ENCODE data around the gene RHBDL1.

Gene RHBDL1

DNA sequence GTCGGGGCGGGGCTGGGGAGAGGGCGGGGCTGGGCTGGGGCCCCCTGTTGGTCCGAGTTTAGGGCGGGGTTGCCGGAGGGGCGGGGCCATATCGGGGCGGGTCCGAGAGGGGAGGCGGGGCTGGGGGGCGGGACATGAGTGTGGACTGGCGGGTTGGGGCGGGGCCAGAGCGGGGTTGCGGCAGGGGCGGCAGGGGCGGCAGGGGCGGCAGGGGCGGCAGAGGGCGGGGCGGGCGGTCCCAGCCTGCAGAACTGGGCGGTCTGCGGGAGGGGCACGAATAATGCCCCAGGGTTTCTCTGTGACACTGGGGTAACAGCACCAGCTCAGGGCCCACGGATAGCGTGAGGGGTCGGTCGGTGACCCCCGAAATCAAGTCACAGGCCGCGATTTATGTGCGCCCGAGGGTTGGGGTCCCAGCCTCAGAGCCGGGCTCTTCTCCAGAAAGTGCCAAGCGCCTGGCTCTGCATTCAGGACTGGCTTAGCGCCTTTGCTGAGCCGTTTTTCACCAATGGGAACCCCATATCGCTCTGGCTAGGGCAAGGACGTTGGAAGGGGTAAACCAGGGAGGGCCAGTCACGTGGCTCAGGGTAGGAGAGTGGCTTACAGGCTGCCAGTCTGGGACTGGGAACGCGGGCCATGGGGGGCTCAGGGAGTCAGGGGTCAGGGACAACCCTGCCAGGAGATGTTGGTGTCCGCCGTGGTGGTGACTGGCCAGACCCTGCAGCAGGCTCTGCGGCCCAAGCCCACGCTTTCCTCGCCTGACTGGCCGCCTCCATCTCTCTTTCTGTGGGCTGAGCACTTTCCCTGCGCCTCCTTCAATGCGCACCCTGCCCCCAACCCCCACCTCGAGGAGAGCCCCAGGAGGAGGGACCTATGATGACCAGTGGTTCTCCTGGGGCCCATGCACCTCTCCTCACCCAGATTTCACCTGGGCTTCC is 38.1 kb upstream of the RHBDL1 start:
- Histone ChIP-seq H2AFZ (ENCODE audit: low read length, unreplicated experiment) (peak overlapping the region; percentile 79), H3K4me3 (ENCODE audit: low read depth, low read length) (peak overlapping the region; percentile 93), H3K4me1 (ENCODE audit: control insufficient read depth, insufficient read depth, low read length, unreplicated experiment) (peaks cover 9% of the 10 kb centered on the region), H3K36me3 (ENCODE audit: insufficient read depth, low read length) (peaks cover 3% of the 10 kb centered on the region; the same call in 1 of the 2 replicates), H3K27ac (ENCODE audit: low read depth, low read length) (peak overlapping the region; percentile 87), H3K79me2 (ENCODE audit: control insufficient read depth, insufficient read depth, low read length, unreplicated experiment) (peaks cover 11% of the 10 kb centered on the region), H3K27me3 (ENCODE audit: insufficient read depth, low read length) (no peaks in the 10 kb centered on the region)

DNA sequence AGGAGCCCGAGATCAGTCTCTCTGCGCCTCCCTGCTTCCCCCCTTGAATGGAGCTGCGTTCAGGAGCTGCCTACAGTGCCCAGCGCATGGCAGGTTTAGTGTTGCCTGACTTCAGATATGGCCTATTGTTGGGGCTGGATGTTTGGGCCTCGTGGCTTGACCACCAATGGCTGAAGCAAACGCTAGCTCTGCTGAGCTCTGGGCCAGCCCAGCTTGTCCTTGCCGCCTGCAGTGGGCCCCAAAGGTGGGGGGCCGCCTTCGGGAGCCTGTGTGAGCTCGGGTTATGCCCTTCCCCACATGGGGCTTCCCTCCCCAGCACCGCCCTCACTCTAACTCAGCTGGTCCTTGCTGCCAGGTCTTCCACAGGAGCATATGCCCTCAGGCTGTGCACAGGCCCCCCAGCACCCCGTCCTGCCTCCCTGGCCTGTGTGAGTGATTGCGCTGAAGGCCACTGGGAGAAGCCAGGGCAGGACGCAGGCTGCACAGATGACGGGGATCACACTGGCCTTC is 37.4 kb upstream of the RHBDL1 start:
- Histone ChIP-seq H3K4me3 (ENCODE audit: low read depth, low read length) (no peak overlapping the region), H3K27ac (ENCODE audit: low read depth, low read length) (no peak overlapping the region), H3K79me2 (ENCODE audit: control insufficient read depth, insufficient read depth, low read length, unreplicated experiment) (peaks cover 17% of the 10 kb centered on the region), H2AFZ (ENCODE audit: low read length, unreplicated experiment) (no peak overlapping the region), H3K27me3 (ENCODE audit: insufficient read depth, low read length) (no peaks in the 10 kb centered on the region), H3K4me1 (ENCODE audit: control insufficient read depth, insufficient read depth, low read length, unreplicated experiment) (peaks cover 9% of the 10 kb centered on the region), H3K36me3 (ENCODE audit: insufficient read depth, low read length) (peaks cover under 1% of the 10 kb centered on the region; the same call in 1 of the 2 replicates)

DNA sequence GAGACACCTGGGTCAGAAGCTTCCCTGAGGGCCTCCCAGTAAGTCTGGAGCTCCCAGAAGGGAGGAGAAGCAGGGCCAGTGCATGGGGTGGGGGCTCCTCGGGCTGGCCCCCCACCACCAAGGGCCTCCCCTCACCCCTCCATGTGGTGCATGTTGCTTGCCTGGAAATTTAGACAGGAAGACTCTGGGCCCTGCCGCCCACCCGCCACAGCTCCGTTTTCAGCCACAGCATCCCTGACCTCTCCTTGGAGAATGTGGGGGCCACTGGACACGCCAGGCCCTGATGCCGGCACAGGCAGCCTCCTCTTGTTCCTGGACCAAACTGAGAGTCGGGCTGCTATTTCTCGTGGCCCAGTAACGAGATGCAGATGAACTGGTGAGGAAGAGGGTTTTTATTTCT is 36.6 kb upstream of the RHBDL1 start:
- peaks cover 19% of the 10 kb centered on the region for H3K79me2 ChIP-seq (ENCODE audit: control insufficient read depth, insufficient read depth, low read length, unreplicated experiment)
- H2AFZ ChIP-seq (ENCODE audit: low read length, unreplicated experiment): no peak overlapping the region
- no peak overlapping the region for H3K4me3 ChIP-seq (ENCODE audit: low read depth, low read length)
- peaks cover 9% of the 10 kb centered on the region for H3K4me1 ChIP-seq (ENCODE audit: control insufficient read depth, insufficient read depth, low read length, unreplicated experiment)
- H3K27ac ChIP-seq (ENCODE audit: low read depth, low read length): no peak overlapping the region
- H3K27me3 ChIP-seq (ENCODE audit: insufficient read depth, low read length): no peaks in the 10 kb centered on the region
- H3K36me3 ChIP-seq (ENCODE audit: insufficient read depth, low read length): no peaks in the 10 kb centered on the region

DNA sequence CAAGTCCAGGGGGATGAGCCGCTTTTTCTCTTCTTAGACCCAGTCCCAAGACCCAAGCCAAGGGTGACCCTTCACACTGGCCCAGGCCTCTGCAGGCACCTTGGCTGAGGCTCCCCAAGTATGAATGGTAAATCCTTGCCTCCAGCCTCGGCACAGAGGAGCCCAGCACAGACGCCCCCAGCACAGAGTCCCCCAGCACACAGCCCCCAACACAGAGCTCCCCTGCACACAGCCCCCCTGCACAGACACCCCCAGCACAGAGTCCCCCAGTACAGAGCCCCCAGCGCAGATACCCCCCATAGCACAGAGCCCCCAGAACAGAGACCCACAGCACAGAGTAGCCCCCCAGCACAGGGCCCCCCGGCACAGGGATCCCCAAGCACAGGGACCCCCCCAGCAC is 34.9 kb upstream of the RHBDL1 start:
- no peaks in the 10 kb centered on the region for H3K36me3 ChIP-seq (ENCODE audit: insufficient read depth, low read length)
- no peaks in the 10 kb centered on the region for H3K27me3 ChIP-seq (ENCODE audit: insufficient read depth, low read length)
- H3K79me2 ChIP-seq (ENCODE audit: control insufficient read depth, insufficient read depth, low read length, unreplicated experiment): peaks cover 12% of the 10 kb centered on the region
- no peak overlapping the region for H2AFZ ChIP-seq (ENCODE audit: low read length, unreplicated experiment)
- no peak overlapping the region for H3K27ac ChIP-seq (ENCODE audit: low read depth, low read length)
- peak overlapping the region; percentile 83; the same call in 1 of the 2 replicates for H3K4me3 ChIP-seq (ENCODE audit: low read depth, low read length)
- peaks cover 8% of the 10 kb centered on the region for H3K4me1 ChIP-seq (ENCODE audit: control insufficient read depth, insufficient read depth, low read length, unreplicated experiment)

DNA sequence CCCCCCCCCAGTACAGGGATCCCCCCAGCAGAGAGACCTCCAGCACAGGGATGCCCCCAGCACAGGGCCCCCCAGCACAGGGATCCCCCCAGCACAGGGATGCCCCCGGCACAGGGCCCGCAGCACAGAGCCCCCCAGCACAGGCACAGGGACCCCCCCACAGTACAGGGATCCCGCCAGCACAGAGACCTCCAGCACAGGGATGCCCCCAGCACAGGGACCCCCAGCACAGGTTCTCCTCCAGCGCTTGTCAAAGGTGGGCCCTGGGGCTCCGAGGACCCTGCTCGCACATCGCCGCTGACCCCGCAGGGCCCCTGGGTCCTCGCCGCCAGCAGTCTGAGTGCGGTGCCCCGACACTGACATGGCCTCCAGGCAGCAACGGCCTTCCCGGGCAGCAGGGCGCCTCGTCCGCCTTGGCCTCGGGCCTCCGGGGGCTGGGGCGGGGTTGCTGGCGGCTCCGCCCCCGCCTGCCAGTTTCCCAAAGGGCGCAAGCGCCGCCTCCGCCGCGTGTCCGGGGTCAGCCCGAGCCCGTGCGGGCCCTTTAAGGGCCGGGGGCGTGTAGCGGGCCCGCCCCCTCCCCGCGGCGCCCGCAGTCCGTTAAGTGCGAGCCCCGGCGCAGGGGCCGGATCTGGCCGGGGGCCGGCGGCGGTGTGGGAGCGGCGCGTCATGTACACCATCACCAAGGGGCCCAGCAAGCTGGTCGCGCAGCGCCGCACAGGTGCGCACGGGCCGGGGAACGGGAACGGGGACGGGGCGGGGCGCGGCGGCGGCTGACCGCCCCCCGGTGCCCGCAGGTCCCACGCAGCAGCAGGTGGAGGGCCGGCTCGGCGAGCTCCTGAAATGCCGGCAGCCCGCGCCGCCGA is 33.9 kb upstream of the RHBDL1 start, which contains the start of gene MCRIP2:
Gene MCRIP2 (plus strand): TSS at position 503 of the 863 bp plus-strand sequence. CDS start 164 bp downstream, at position 667.
- H3K4me1 ChIP-seq (ENCODE audit: control insufficient read depth, insufficient read depth, low read length, unreplicated experiment): peaks cover 15% of the 10 kb centered on the region
- H2AFZ ChIP-seq (ENCODE audit: low read length, unreplicated experiment): peak within 1 kb of the TSS; percentile 21
- H3K79me2 ChIP-seq (ENCODE audit: control insufficient read depth, insufficient read depth, low read length, unreplicated experiment): peaks cover 12% of the 10 kb centered on the region
- H3K4me3 ChIP-seq (ENCODE audit: low read depth, low read length): peak within 1 kb of the TSS; percentile 83
- no peaks in the 10 kb centered on the region for H3K36me3 ChIP-seq (ENCODE audit: insufficient read depth, low read length)
- H3K27ac ChIP-seq (ENCODE audit: low read depth, low read length): no peak within 1 kb of the TSS
- no peaks in the 10 kb centered on the region for H3K27me3 ChIP-seq (ENCODE audit: insufficient read depth, low read length)

DNA sequence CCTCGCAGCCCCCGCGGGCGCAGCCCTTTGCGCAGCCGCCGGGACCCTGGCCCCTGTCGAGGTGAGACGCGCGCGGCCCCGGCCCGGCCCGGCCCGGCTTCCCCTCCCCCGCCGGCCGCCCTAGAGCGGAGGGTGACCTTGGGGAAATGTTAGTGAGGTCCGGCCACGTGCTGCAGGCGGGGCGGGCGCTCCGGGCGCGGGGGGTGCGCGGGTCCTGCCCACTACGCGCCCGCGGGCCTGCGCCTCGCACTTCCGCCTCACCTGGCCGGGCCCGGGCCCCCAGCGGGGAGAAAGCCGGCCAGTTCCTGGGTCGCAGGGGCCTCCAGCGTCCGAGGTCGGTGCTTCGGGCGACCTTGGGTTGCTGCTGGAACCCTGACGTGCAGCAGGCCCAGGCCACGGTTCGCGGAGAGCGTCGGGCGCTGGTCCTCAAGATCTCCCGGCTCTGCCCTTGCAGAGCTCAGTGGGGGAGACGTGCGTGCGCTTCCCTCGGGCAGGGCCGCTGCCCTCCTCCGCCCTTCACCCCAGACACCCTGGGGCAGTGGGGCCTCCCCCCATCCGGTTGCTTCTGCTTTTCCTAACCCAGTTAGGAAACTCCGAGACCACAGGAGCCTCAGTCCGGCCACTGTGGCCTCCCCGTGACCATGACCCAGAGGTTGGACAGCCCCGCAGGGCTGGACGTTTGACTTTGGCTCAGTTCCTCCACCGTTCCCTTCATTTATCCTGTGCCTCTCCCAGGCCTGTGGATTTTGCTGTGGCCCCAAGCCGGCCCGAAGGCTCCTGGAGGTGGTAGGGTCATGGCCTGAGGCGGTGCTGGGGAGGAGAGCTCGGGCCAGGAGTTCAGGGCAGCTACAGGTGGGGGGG is 33.1 kb upstream of the RHBDL1 start:
- Histone ChIP-seq H2AFZ (ENCODE audit: low read length, unreplicated experiment) (peak overlapping the region; percentile 21), H3K4me3 (ENCODE audit: low read depth, low read length) (peak overlapping the region; percentile 83), H3K27ac (ENCODE audit: low read depth, low read length) (no peak overlapping the region), H3K79me2 (ENCODE audit: control insufficient read depth, insufficient read depth, low read length, unreplicated experiment) (peaks cover 12% of the 10 kb centered on the region), H3K27me3 (ENCODE audit: insufficient read depth, low read length) (no peaks in the 10 kb centered on the region), H3K4me1 (ENCODE audit: control insufficient read depth, insufficient read depth, low read length, unreplicated experiment) (peaks cover 14% of the 10 kb centered on the region), H3K36me3 (ENCODE audit: insufficient read depth, low read length) (no peaks in the 10 kb centered on the region)

DNA sequence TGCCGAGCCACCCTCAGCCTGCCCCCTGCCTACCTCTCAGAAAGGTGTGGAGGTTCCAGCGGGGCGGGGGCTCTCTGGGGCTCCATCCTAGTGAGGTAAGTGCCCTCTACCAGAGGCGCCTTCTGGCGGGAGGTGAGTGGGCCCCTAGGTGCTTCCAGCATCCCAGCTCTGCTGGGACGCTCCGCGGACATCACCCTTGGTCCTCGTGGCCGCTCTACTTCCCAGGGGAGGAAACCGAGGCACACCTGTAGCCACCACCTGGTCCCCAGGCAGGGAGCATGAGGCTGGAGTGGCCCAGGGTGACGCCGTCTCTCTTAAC is 32.5 kb upstream of the RHBDL1 start:
- Histone ChIP-seq H3K79me2 (ENCODE audit: control insufficient read depth, insufficient read depth, low read length, unreplicated experiment) (peaks cover 12% of the 10 kb centered on the region), H2AFZ (ENCODE audit: low read length, unreplicated experiment) (no peak overlapping the region), H3K4me1 (ENCODE audit: control insufficient read depth, insufficient read depth, low read length, unreplicated experiment) (peaks cover 17% of the 10 kb centered on the region), H3K4me3 (ENCODE audit: low read depth, low read length) (peak overlapping the region; percentile 83), H3K27me3 (ENCODE audit: insufficient read depth, low read length) (no peaks in the 10 kb centered on the region), H3K36me3 (ENCODE audit: insufficient read depth, low read length) (no peaks in the 10 kb centered on the region), H3K27ac (ENCODE audit: low read depth, low read length) (no peak overlapping the region)

DNA sequence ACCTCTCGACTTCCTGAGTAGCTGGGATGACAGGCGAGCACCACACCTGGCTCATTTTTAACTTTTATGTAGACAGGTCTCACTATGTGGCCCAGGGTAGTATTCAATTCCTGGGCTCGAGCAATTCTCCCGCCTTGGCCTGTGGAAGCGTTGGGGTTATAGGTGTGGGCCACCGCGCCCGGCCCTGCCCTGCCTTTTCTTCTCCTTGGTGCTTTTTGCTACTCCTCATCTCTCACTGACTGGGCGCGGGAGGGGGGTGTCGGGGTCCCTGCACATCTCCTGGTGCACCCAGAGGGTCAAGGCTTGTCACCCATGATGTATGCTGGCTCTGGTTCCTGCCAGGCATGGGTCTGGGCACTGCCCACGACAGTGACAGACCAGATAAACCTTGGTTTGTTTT is 30.9 kb upstream of the RHBDL1 start:
- Histone ChIP-seq H3K79me2 (ENCODE audit: control insufficient read depth, insufficient read depth, low read length, unreplicated experiment) (peaks cover 12% of the 10 kb centered on the region), H3K4me3 (ENCODE audit: low read depth, low read length) (no peak overlapping the region), H3K36me3 (ENCODE audit: insufficient read depth, low read length) (no peaks in the 10 kb centered on the region), H3K27ac (ENCODE audit: low read depth, low read length) (no peak overlapping the region), H2AFZ (ENCODE audit: low read length, unreplicated experiment) (no peak overlapping the region), H3K4me1 (ENCODE audit: control insufficient read depth, insufficient read depth, low read length, unreplicated experiment) (peaks cover 17% of the 10 kb centered on the region), H3K27me3 (ENCODE audit: insufficient read depth, low read length) (no peaks in the 10 kb centered on the region)

DNA sequence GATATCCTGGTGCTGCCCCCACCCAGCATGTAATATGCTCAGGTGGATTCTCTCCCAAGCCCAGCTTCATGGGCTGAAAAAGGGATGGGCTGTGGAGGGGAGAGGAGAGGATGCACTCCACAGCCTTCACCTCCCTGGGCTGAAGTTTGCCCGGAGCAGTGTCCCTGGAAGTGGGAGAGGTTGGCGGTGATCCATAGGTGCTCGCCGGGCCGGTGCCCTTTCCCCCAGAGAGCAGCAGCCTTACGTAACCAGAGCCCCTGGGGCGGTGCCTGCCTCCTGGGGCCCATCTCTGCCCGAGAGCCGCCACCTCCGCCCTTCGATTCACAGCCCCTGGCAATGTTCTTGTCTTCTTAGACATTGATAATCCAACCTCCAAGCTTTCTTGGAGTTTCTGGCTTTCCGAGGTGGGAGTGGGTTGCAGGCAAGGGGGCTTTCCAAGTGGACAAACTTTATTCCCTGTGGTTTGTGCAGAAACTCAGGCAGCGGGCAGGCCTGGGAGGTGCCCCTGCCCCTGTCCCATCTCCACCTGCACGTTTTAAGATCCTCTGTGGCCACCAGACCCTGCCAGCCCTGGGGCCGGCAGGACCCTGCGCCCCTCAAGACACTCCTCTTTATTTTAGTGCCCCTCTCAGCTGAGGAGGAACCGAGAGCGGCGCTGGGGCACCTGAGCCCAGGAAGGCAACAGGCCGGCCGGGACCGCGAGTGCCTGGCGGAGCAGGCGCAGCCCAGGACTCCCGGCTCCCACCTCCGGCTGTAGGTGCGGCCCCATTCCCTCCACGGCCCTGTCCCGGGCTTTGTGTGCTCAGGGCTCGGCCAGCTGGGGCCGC is 29.4 kb upstream of the RHBDL1 start:
- no peaks in the 10 kb centered on the region for H3K27me3 ChIP-seq (ENCODE audit: insufficient read depth, low read length)
- peaks cover 14% of the 10 kb centered on the region for H3K79me2 ChIP-seq (ENCODE audit: control insufficient read depth, insufficient read depth, low read length, unreplicated experiment)
- no peak overlapping the region for H2AFZ ChIP-seq (ENCODE audit: low read length, unreplicated experiment)
- H3K4me1 ChIP-seq (ENCODE audit: control insufficient read depth, insufficient read depth, low read length, unreplicated experiment): peaks cover 21% of the 10 kb centered on the region
- no peak overlapping the region for H3K4me3 ChIP-seq (ENCODE audit: low read depth, low read length)
- no peak overlapping the region for H3K27ac ChIP-seq (ENCODE audit: low read depth, low read length)
- H3K36me3 ChIP-seq (ENCODE audit: insufficient read depth, low read length): no peaks in the 10 kb centered on the region
